Anterior cingulate cortex (tissue), 58 donors: Measurements from ENCODE around the gene SRD5A1.

ENCODE experiments used
- DNase-seq, 58 donors: peaks; one replicate each; lab custom pipeline; 2025; lab: John Stamatoyannopoulos, UW

SRD5A1 gene

DNA sequence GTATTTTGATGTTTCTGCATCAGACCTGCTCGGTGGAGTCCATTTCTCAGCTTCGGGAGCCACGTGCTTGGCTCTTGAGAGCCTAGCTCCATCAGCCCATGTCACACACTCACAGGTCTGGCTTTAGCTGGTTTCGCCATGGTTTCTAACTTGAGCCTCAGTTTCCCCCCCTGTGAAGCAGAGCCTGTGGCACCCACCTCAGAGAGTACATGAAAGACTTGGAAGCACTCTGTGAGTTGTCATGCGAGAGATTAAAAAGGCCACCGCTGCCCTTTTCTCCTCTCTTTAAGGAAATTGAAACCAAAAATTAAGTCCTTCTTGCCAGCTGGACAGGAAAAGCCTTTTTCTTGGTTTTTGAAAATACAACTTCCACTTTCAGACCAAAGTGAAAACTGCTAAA lies 88.8 kb downstream of the SRD5A1 start:
- no peak for DNase-seq

DNA sequence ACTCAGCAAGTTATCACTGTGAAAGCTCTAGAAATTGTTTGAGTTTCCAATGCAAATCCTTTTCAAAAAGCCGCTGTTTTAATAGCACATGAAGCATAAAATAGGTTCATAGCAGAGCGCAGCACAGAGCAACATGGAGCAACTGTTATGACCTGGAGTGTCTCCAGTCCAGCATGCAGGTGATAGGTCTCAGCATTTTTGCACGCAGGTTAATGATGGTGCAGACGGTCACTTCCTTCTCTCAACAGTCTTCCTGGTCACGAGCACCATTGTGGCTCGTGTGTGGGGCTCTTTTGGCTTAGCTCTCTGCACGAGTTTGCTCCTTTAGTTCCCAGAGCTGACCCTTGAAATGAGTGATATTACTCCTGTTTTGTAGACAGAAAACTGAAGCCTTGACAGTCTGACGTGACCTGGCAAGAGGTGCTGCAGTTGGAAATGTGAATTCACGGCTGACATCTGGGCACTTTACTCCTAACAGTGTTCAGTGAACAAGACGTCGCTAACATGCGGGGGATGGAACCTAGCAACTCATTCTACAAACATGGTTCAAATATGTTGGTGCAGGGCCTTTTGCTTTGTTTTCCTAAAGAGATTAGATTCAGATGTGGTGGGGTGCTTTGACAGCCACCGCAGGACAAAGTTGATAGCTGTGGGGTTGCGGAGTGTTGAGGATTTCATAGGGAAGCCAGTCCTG lies 90.0 kb downstream of the SRD5A1 start:
- no peak for DNase-seq

GRCh38 chr5:6723816-6724300 lies 90.6 kb downstream of the SRD5A1 start:
- DNase-seq, result no peak
